Liver (tissue), 9 donors: ENCODE results near the gene MAP3K20. TPM values are rescaled to one million over a fixed set of nuclear protein-coding genes. Genes with fewer than 3 reads are reported as not detected.

Source experiments
- DNase-seq: peaks from one replicate; pipeline ENCODE4 v3.0.0-alpha.2; 2017; ENCODE audit warnings: low spot score
- H3K27ac ChIP-seq, 2 donors: one replicate each; pipeline ENCODE4 v1.7.0; 2013; ENCODE audit warnings: inconsistent platforms in 2 of 2, low read length in 2 of 2, control low read depth in 1 of 2, low read depth in 1 of 2, mild to moderate bottlenecking in 1 of 2
- H3K27me3 ChIP-seq, 4 donors: one replicate each; pipeline versions ENCODE4 v1.6.1 to v1.7.0; 2013; ENCODE audit warnings: low read length in 3 of 4, inconsistent platforms in 1 of 4, mild to moderate bottlenecking in 1 of 4, moderate library complexity in 1 of 4; ENCODE audit not compliant: control insufficient read depth in 4 of 4, insufficient read depth in 4 of 4
- H3K36me3 ChIP-seq, 4 donors: one replicate each; pipeline versions ENCODE4 v1.6.1 to v1.7.0; 2013; ENCODE audit warnings: low read length in 3 of 4, mild to moderate bottlenecking in 3 of 4, low read depth in 1 of 4, moderate library complexity in 1 of 4; ENCODE audit not compliant: control insufficient read depth in 4 of 4, insufficient read depth in 3 of 4
- H3K4me1 ChIP-seq, 4 donors: one replicate each; pipeline versions ENCODE4 v1.6.1 to v1.7.0; 2013; ENCODE audit warnings: low read length in 3 of 4, mild to moderate bottlenecking in 3 of 4, moderate library complexity in 1 of 4; ENCODE audit not compliant: control insufficient read depth in 4 of 4, insufficient read depth in 4 of 4
- H3K4me3 ChIP-seq, 3 donors: one replicate each; pipeline versions ENCODE4 v1.6.1 to v1.7.0; 2013; ENCODE audit warnings: low read length in 3 of 3, control low read depth in 1 of 3, low read depth in 1 of 3, mild to moderate bottlenecking in 1 of 3
- H3K9ac ChIP-seq, 2 donors: one replicate each; pipeline ENCODE4 v1.7.0; 2013; ENCODE audit warnings: low read length in 2 of 2, mild to moderate bottlenecking in 2 of 2, moderate library complexity in 2 of 2, control low read depth in 1 of 2, low read depth in 1 of 2
- H3K9me3 ChIP-seq, 4 donors: one replicate each; pipeline versions ENCODE4 v1.6.1 to v1.7.0; 2013; ENCODE audit warnings: low read length in 3 of 4; ENCODE audit not compliant: control insufficient read depth in 4 of 4
- ATF3 ChIP-seq: IDR thresholded peaks from 2 replicates; pipeline ENCODE4 v1.6.1; 2016; ENCODE audit warnings: antibody characterized with exemption
- CTCF ChIP-seq: fragments of 150-350 bp; IDR thresholded peaks from 2 replicates; pipeline ENCODE4 v1.5.1; 2017; ENCODE audit warnings: improper control_type of control experiment, low read depth, low read length; ENCODE audit not compliant: missing input control
- FOXA2 ChIP-seq: IDR thresholded peaks from 2 replicates; pipeline ENCODE4 v1.6.1; 2016; ENCODE audit warnings: antibody characterized with exemption
- GABPA ChIP-seq, 2 donors: IDR thresholded peaks in 1 of 2; conservative IDR thresholded peaks in 1 of 2; 2 replicates each; pipeline ENCODE4 v1.6.1; 2016; ENCODE audit warnings: antibody characterized with exemption in 2 of 2, mild to moderate bottlenecking in 1 of 2, moderate library complexity in 1 of 2
- HNF4A ChIP-seq, 2 donors: conservative IDR thresholded peaks; 2 replicates each; pipeline ENCODE4 v1.6.1; 2016; ENCODE audit warnings: antibody characterized with exemption in 2 of 2, mild to moderate bottlenecking in 2 of 2
- HNF4G ChIP-seq: IDR thresholded peaks from 2 replicates; pipeline ENCODE4 v1.6.1; 2016; ENCODE audit warnings: antibody characterized with exemption
- JUND ChIP-seq, 2 donors: IDR thresholded peaks; 2 replicates each; pipeline ENCODE4 v1.6.1; 2016; ENCODE audit warnings: antibody characterized with exemption in 2 of 2
- MAX ChIP-seq: IDR thresholded peaks from 2 replicates; pipeline ENCODE4 v1.6.1; 2016; ENCODE audit warnings: antibody characterized with exemption
- NR2F2 ChIP-seq: IDR thresholded peaks from 2 replicates; pipeline ENCODE4 v1.6.1; 2016; ENCODE audit warnings: antibody characterized with exemption
- REST ChIP-seq: IDR thresholded peaks from 2 replicates; pipeline ENCODE4 v1.6.1; 2016; ENCODE audit warnings: antibody characterized with exemption, mild to moderate bottlenecking
- RXRA ChIP-seq, 2 donors: IDR thresholded peaks; 2 replicates each; pipeline ENCODE4 v1.6.1; 2017 to 2018; ENCODE audit warnings: antibody characterized with exemption in 2 of 2, mild to moderate bottlenecking in 1 of 2
- TAF1 ChIP-seq: conservative IDR thresholded peaks from 2 replicates; pipeline ENCODE4 v1.6.1; 2016; ENCODE audit warnings: antibody characterized with exemption, mild to moderate bottlenecking
- YY1 ChIP-seq: IDR thresholded peaks from 2 replicates; pipeline ENCODE4 v1.6.1; 2016; ENCODE audit warnings: antibody characterized with exemption, mild to moderate bottlenecking
- WGBS: extraction: QIAGEN DNeasy Blood & Tissue Kit; methylation state at CpG from one replicate; pipeline ENCODE4 v1.1.7; 2013; 5-methylcytosine and 5-hydroxymethylcytosine counted together
- polyA plus RNA-seq, 2 donors: library from polyadenylated mRNA; stranded (reverse) in 1 of 2; unstranded in 1 of 2; fragments of 200-250 nt in 1 of 2; fragments of >200 nt in 1 of 2; fragmentation: Nextera tagmentation in 1 of 2; extraction: Ambion mirVana in 1 of 2; gene quantifications; one replicate each; pipeline versions ENCODE4 v1.2.1 to v1.2.3, GENCODE V29; 2013 to 2015
- total RNA-seq, 2 donors: library from RNA; depleted of rRNA; stranded (reverse); fragments of >200 nt; gene quantifications; one replicate each; pipeline ENCODE4 v1.2.3, GENCODE V29; 2014
- donor health status: healthy.
- donor health status: healthy.
- donor health status: healthy.
- donor health status: healthy.
- donor health status: healthy.

MAP3K20 gene
- total and polyA plus RNA-seq, 4 donors = 9.1 to 22.6 (median 14.9) TPM

GRCh38 chr2:173130496-173131465, 55.1 kb downstream of the MAP3K20 start:
- H3K4me3 ChIP-seq = no peak overlapping the region
- H3K27me3 ChIP-seq = no peaks in the 10 kb centered on the region
- DNase-seq = no peak
- H3K27ac ChIP-seq = no peak overlapping the region
- H3K9me3 ChIP-seq = no peaks in the 10 kb centered on the region
- H3K4me1 ChIP-seq = no peaks in the 10 kb centered on the region
- no peak overlapping the region for H3K9ac ChIP-seq
- TF ChIP-seq ATF3 (no peak), YY1 (no peak), REST (no peak), JUND (IDR thresholded peaks at IDR 0.05) (no peak), FOXA2 (no peak), TAF1 (no peak), CTCF (no peak)
- WGBS = 82% methylated on average over 6 of the region's 6 CpGs
- H3K36me3 ChIP-seq = no peaks in the 10 kb centered on the region

GRCh38 chr2:173132531-173132930, 56.9 kb downstream of the MAP3K20 start:
- Histone ChIP-seq H3K27me3 (no peaks in the 10 kb centered on the region), H3K9me3 (no peaks in the 10 kb centered on the region), H3K9ac (no peak overlapping the region), H3K4me3 (no peak overlapping the region), H3K4me1 (no peaks in the 10 kb centered on the region), H3K36me3 (no peaks in the 10 kb centered on the region), H3K27ac (no peak overlapping the region)
- TF ChIP-seq HNF4G = no peak
- no peak for TF ChIP-seq FOXA2
- no peak for TF ChIP-seq RXRA (IDR thresholded peaks at IDR 0.05)
- no peak for DNase-seq
- WGBS = 95% methylated on average over 1 of the region's 1 CpG

- Histone ChIP-seq H3K9ac (no peak overlapping the region), H3K27me3 (no peaks in the 10 kb centered on the region), H3K36me3 (no peaks in the 10 kb centered on the region), H3K4me3 (no peak overlapping the region), H3K4me1 (no peaks in the 10 kb centered on the region), H3K27ac (no peak overlapping the region), H3K9me3 (no peaks in the 10 kb centered on the region)
- WGBS = 82% methylated on average over 4 of the region's 4 CpGs
- no peak for DNase-seq
- TF ChIP-seq HNF4A (conservative IDR thresholded peaks at IDR 0.05) (no peak), GABPA (IDR thresholded peaks at IDR 0.05 in 1 of 2, conservative IDR thresholded peaks at IDR 0.05 in 1 of 2) (no peak), MAX (no peak), NR2F2 (no peak), FOXA2 (no peak), HNF4G (no peak), RXRA (IDR thresholded peaks at IDR 0.05) (no peak), TAF1 (no peak)
Measured at GRCh38 chr2:173134703-173135102, 59.1 kb downstream of the MAP3K20 start.
